HG02885 (cell line): ENCODE data around the gene PLA2G4F.

Experiments used
- ATAC-seq: cut with Tn5 transposase; IDR thresholded peaks from one replicate; pipeline ENCODE4 v1.9.1; 2021; ENCODE audit warnings: mild to moderate bottlenecking; ENCODE audit not compliant: unreplicated experiment, poor library complexity

Gene PLA2G4F

GRCh38 chr15:42156243-42156922 lies at the start of gene PLA2G4F:
TSS of gene PLA2G4F (minus strand) at chr15:42156636. CDS start at chr15:42156549, 87 bp downstream.
- ATAC-seq, result no peak

GRCh38 chr15:42203891-42204290 lies 47.5 kb upstream of the PLA2G4F start:
- no peak for ATAC-seq

DNA sequence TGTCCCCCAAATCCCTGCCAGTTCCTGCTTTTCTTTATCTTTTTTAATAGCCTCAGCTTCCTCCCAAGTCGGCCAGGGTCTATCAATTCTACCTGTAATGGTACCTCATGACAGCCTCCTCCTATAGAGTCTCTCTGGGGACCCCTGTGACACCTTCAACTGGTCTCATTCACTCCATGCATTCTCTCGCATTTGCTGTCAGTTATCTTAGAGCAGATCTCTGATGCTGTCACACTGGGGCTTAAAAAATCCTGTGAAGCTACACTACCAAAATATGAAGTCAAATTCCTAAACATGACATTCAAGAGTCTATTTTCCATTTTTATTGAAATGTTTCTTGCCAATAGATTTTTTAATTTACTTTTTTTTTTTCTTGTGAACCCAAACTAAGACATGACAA lies 46.2 kb upstream of the PLA2G4F start:
- no peak for ATAC-seq

GRCh38 chr15:42201801-42202200 lies 45.4 kb upstream of the PLA2G4F start:
- no peak for ATAC-seq

DNA sequence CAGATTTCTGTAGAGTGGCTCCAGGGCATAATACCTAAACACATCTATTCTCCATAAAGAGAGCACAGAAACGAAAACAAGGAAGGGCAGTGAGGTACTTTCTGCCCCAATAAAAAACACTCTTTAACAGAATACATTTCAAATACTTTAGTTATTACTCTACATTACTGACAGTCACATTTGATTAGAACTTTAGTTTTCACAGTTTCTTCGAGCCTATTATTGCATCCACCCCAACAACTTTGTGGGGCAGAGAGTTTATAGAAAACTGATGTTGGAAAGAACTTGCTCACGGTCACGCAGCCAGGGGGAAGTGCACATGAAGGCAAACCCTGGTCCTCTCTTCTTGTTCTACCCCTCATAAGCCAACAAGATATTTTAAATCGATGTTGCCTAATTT lies 42.7 kb upstream of the PLA2G4F start:
- no peak for ATAC-seq

DNA sequence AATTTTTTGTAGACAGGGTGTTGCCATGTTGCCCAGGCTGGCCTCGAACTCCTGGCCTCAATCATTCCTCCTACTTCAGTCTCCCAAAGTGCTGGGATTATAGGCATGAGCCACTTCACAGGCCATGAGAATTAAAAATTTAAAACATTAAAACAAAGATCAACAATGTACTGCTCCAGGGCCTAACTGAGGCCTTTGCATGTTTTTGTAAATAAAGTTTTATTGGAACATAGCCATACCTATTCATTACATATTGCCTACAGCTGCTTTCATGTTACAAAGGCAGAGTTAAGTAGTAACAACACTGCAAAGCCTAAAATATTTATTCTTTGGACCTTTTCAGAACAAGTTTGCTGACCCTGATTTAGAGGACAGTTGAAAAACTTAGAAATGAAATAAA lies 42.1 kb upstream of the PLA2G4F start:
- no peak for ATAC-seq

GRCh38 chr15:42194513-42194912 lies 38.1 kb upstream of the PLA2G4F start:
- no peak for ATAC-seq

DNA sequence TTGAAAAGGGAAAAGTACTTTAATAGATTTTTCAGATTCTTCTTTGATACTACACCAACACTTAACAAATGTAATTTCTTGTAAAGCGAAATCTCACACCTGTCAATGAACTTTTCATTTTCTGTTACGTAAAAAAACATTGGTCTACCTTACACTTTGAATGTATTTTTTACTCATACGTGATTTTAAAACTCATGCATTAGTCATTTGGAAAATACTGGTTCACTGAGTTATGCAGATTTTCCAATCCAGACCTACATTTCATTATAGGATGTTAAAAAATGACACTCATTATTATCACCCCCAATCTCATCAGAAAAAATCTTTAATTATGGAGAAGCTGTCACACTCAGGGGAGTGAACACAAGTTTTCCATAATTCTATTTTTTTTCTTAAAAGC lies 36.9 kb upstream of the PLA2G4F start:
- no peak for ATAC-seq

DNA sequence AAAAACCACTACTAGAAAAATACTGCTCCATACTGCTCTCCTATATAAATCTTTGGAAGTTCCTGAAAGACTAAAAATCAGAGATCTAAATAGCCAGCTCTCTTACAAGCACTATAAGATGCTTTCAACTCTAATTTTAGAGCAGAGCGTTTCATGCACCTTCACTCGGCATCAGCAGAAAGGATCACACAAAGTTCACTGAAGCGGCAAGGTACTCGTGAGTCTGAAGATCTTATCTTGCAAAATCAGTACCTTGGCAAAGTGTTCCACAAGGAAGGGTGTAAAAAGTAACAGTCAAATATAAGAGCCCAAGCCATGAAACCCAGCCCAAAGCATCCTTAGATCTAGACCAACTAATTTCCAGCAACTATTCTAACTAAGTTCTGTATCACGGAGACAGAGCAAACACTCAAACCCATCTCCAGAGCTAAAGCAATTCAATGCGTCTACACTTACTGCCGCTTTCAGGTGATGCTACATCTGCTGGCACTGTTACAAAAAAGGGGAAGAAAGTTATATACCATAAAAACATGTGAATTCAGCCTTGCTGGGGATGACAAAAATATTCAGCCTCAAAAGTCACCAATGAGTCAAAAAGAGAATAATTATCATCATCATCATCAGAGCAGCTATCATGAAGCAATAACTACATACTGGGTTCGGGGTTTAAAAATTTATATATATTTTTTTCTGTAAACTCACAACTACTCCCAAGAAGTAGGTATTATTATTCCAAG lies 35.3 kb upstream of the PLA2G4F start:
- ATAC-seq, result no peak

GRCh38 chr15:42190370-42190769 lies 33.9 kb upstream of the PLA2G4F start:
- no peak for ATAC-seq

- no peak for ATAC-seq
Measured at GRCh38 chr15:42185801-42186200, 29.4 kb upstream of the PLA2G4F start.

GRCh38 chr15:42184736-42185135 lies 28.3 kb upstream of the PLA2G4F start:
- ATAC-seq, result no peak

DNA sequence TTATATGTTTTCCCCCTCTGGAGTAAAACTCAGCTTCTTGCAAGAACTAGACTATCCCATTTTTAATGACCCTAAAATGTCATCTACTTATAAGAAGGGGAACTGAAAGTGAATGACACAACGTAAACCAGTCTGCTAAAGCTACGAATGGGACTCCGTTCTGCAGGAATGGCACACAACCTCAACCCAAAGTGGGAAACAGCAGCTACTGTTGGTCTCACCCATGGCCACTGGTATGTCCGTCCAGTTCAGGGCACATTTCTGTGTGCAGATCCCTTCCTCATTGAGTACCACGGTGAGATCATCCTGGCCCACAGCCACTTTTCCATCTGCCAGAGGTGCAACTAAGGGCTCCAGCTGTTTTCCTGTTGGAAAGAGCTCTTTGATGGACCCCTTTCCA lies 27.9 kb upstream of the PLA2G4F start:
- ATAC-seq, result no peak

GRCh38 chr15:42182961-42183360 lies 26.5 kb upstream of the PLA2G4F start:
- no peak for ATAC-seq

- ATAC-seq, result no peak
Measured at GRCh38 chr15:42182328-42182886, 26.0 kb upstream of the PLA2G4F start.

DNA sequence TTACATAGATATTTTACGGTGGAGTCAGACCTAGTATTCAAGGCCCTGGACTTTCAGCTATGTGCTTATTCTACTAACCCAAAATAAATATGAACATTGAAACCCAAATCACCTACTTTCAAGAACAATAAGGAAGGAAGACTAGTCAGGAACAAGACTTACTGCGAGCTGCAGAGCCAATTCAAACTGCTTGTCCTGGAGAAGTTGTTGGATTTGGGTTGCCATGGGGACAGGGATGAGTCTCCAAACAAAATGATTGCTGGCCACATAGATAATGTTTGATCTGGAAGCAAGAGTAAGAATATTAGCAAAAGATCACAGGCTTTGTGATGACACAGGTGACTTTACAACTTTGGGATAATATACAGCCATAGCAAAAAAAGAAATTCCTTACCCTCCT lies 21.6 kb upstream of the PLA2G4F start:
- no peak for ATAC-seq

GRCh38 chr15:42175671-42176070 lies 19.2 kb upstream of the PLA2G4F start:
- no peak for ATAC-seq

- ATAC-seq, result no peak
Measured at GRCh38 chr15:42172475-42172874, 16.0 kb upstream of the PLA2G4F start.

DNA sequence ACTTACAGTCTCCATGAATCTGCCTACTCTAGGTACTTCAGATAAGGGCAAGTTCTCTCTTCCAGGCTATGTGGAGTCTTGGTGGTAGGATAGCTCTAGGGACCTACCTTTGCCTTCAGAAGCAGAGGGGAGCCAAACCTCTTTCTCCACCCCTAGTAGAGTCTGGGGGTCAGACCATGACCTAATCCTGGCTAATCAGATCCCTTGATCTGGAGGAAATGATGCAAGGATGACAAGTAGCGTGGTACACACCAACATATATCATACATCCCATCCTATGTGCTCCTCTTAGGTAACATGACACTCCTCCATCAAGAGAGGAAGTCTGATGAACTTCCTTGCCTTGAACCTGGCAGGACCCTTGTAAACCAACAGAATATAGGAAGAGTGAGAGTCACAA lies 15.4 kb upstream of the PLA2G4F start:
- no peak for ATAC-seq

DNA sequence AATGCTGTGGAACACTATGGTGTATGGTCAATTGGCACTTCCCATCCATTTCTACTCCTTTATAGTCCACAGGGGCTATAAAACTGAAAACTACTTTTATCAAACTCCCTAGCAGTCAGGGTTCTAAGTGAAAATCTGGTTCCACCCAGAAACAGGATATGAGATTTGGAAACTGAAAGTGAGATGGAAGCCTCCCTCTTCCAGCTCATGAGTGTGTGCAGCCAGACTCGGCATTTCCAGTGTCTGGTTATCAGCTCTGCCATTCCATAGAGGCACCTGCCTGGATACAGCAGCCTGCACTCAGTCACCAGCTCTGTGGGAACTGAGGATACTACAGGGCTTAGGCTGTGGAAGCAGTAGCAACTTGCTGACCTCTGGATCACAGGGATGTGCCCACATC lies 14.7 kb upstream of the PLA2G4F start:
- ATAC-seq, result no peak

DNA sequence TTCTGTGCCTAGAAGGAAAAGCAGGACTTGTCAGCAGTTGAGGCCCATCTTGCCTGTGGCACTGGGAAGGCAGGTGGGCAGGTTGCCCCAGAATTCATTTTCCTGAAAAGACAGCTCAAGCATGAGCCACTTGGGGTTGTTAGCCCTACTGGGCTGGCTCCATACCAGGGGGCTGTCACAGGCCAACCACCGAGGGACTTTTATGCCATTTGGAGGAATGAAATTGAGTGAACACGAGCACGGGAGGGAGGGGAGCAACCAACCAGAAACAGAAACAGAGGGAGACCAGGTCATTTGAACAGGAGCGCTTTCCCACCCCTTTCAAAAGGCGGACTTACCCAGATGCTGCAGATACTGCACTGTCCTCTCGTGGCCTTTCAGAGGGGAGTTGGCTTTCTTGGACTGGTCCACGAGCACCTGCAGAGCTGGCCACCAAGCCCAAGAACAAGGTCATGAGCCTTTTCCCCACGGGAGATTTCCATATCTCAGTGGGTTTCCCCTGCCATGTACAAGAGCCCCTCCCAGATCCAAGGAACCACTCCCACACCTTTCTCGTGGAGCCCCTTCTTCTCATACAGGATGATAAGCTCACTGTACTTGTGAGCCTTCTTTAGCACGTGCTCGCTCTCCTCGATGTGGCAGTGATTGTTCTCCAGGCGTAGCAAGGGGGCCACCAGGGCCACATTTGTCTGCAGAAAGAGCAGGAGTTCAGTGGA lies 9.9 kb upstream of the PLA2G4F start:
- ATAC-seq, result no peak
